NB4 (cell line): Measurements from ENCODE around the gene TFF2.

Experiments
- CTCF ChIP-seq: IDR thresholded peaks from one replicate; pipeline ENCODE4 v1.5.1; 2012; ENCODE audit warnings: low read depth, low read length
- MAX ChIP-seq: IDR thresholded peaks from 2 replicates; pipeline ENCODE4 v1.6.1; 2011; ENCODE audit warnings: low read depth, low read length
- POLR2A ChIP-seq: IDR thresholded peaks from 2 replicates; pipeline ENCODE4 v1.6.1; 2011; ENCODE audit warnings: mild to moderate bottlenecking; ENCODE audit not compliant: insufficient read length; ENCODE audit errors: extremely low read depth

GRCh38 chr21:42396799-42397745 is 46.3 kb upstream of the TFF2 start:
- TF ChIP-seq CTCF (no peak), POLR2A (no peak), MAX (no peak)
